ENCODE data around the gene PKNOX2.

The PKNOX2 gene

DNA sequence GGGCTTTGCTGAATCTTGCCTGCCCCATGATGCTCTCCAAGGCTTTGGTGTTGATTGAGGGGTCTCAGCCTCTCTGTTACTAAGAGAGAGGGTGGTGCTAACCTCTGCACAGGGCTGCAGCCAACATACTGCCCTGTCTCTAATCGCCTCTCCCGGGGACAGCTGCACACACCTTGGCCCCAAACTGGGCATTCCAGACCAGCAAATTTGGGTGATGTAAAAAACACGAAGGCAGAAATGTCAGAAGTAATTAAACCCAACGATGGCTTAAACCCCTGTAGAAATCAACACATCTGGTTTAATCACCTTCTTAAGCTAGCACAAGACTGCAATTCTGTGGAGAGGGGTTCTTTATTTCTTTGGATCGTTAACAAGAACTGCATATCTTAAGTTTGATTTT, 215.0 kb downstream of the PKNOX2 start:
- H3K27me3 ChIP-seq (ENCODE audit: insufficient read depth, low read depth) = no peaks in the 10 kb centered on the region
- no peaks in the 10 kb centered on the region for H3K4me1 ChIP-seq (ENCODE audit: low read depth, poor library complexity, severe bottlenecking)
- no peak overlapping the region for H2AFZ ChIP-seq (ENCODE audit: low read depth)
- H3K79me2 ChIP-seq (ENCODE audit: insufficient read depth, low read depth) = no peaks in the 10 kb centered on the region
- H3K4me2 ChIP-seq = no peak overlapping the region
- H4K20me1 ChIP-seq (ENCODE audit: insufficient read depth) = no peaks in the 10 kb centered on the region
- H3K4me3 ChIP-seq (IDR thresholded peaks at IDR 0.05; ENCODE audit: insufficient read depth, low read depth, low read length) = no peak overlapping the region
- TF ChIP-seq, protein P1, sequence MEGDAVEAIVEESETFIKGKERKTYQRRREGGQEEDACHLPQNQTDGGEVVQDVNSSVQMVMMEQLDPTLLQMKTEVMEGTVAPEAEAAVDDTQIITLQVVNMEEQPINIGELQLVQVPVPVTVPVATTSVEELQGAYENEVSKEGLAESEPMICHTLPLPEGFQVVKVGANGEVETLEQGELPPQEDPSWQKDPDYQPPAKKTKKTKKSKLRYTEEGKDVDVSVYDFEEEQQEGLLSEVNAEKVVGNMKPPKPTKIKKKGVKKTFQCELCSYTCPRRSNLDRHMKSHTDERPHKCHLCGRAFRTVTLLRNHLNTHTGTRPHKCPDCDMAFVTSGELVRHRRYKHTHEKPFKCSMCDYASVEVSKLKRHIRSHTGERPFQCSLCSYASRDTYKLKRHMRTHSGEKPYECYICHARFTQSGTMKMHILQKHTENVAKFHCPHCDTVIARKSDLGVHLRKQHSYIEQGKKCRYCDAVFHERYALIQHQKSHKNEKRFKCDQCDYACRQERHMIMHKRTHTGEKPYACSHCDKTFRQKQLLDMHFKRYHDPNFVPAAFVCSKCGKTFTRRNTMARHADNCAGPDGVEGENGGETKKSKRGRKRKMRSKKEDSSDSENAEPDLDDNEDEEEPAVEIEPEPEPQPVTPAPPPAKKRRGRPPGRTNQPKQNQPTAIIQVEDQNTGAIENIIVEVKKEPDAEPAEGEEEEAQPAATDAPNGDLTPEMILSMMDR (conservative IDR thresholded peaks at IDR 0.05; ENCODE audit: low read depth, low read length) = no peak
- H3K36me3 ChIP-seq (ENCODE audit: insufficient read depth) = no peaks in the 10 kb centered on the region
- H3K9ac ChIP-seq = no peak overlapping the region
- H3K27ac ChIP-seq = no peak overlapping the region

DNA sequence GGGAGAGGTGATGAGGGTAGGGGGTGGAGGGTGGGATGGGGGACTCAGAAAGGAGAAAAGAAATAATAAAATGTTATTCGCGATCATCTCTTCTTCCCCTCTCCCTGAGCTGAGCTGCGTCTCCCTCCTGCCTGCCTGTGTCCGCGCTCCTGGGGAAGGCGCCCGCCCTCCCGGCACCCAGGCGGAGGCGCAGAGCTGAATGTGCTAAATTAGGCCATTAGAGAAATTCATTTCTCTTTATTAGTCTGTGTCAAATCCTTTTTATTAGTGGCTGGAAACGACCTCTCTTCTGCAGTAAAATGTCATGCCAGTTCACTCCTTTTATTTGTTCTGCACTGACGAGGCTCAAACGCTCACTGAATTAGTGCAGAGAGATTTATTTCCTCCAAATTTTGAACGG, 215.4 kb downstream of the PKNOX2 start:
- Histone ChIP-seq H3K9ac (no peak overlapping the region), H3K4me2 (no peak overlapping the region), H3K27ac (no peak overlapping the region), H3K79me2 (ENCODE audit: insufficient read depth, low read depth) (no peaks in the 10 kb centered on the region), H3K27me3 (ENCODE audit: insufficient read depth, low read depth) (no peaks in the 10 kb centered on the region), H3K4me1 (ENCODE audit: low read depth, poor library complexity, severe bottlenecking) (no peaks in the 10 kb centered on the region), H3K4me3 (IDR thresholded peaks at IDR 0.05; ENCODE audit: insufficient read depth, low read depth, low read length) (no peak overlapping the region), H3K36me3 (ENCODE audit: insufficient read depth) (no peaks in the 10 kb centered on the region), H2AFZ (ENCODE audit: low read depth) (no peak overlapping the region), H4K20me1 (ENCODE audit: insufficient read depth) (no peaks in the 10 kb centered on the region)
- TF ChIP-seq, protein P1 (conservative IDR thresholded peaks at IDR 0.05; ENCODE audit: low read depth, low read length) = no peak

DNA sequence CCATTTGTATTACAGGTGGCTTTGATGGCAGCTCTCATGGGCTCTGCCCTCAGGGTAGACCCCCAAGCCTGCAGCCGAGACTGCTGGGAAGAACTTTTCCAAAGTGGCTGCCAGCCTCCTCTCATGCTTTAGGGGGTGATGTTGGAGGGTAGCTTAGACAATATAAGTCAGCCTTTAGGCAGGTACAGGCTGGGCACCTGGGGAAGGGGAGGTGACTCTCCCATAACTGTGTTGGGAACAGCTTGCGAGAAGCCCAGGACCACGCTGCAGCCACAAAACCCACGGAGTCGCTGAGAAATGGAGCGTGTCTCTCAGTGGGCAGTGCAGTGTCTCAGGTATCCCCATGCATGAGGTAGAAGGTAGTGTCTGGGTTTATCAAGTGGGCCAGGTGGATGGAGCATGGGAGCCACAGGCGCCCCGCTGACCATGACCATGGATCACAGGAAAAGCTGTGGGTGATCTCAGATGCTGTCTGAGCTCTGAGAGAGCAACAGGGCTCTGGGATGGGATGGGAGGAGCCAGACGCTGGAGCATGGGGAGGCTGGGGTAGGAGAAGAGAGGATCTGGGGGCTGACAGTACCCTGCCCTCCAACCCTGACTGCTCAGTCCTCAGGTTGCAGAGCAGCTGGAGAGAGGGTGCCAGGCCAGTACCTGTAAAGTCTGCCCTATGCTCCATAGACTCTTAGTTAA, 216.3 kb downstream of the PKNOX2 start:
- Histone ChIP-seq H3K9ac (no peak overlapping the region), H2AFZ (ENCODE audit: low read depth) (no peak overlapping the region), H3K4me3 (IDR thresholded peaks at IDR 0.05; ENCODE audit: insufficient read depth, low read depth, low read length) (no peak overlapping the region), H3K4me2 (no peak overlapping the region), H3K36me3 (ENCODE audit: insufficient read depth) (no peaks in the 10 kb centered on the region), H3K79me2 (ENCODE audit: insufficient read depth, low read depth) (no peaks in the 10 kb centered on the region), H4K20me1 (ENCODE audit: insufficient read depth) (no peaks in the 10 kb centered on the region), H3K4me1 (ENCODE audit: low read depth, poor library complexity, severe bottlenecking) (no peaks in the 10 kb centered on the region), H3K27me3 (ENCODE audit: insufficient read depth, low read depth) (no peaks in the 10 kb centered on the region), H3K27ac (no peak overlapping the region)
- TF ChIP-seq, protein P1 (conservative IDR thresholded peaks at IDR 0.05; ENCODE audit: low read depth, low read length) = no peak

DNA sequence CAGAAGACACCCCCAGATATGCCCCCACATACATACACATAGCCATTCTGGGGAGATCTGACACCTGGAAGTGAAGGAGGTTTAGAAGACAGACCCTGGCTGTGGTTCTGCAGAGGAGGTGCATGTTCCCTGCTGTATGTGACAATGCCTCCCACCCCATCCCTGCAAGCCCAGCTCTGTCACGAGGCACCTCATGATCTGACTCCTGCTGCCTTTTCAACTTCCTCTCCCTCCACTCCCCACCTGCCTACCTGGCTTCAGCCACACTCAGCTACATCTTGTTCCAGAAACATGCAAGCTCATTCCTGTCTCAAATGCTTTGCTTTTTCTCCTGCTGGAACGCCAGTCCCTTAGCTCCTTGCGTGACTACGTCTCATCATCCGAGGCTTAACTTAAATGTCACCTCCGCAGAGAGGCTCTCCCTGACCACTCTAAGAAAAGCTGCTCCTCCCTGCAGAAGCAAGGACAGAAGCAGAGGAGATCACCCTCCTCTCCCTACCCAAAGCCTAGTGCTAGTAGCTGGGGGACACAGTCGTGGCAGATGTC, 217.0 kb downstream of the PKNOX2 start:
- no peaks in the 10 kb centered on the region for H3K27me3 ChIP-seq (ENCODE audit: insufficient read depth, low read depth)
- no peak overlapping the region for H3K4me3 ChIP-seq (IDR thresholded peaks at IDR 0.05; ENCODE audit: insufficient read depth, low read depth, low read length)
- TF ChIP-seq, protein P1 (conservative IDR thresholded peaks at IDR 0.05; ENCODE audit: low read depth, low read length) = no peak
- no peak overlapping the region for H2AFZ ChIP-seq (ENCODE audit: low read depth)
- H3K36me3 ChIP-seq (ENCODE audit: insufficient read depth) = no peaks in the 10 kb centered on the region
- no peaks in the 10 kb centered on the region for H4K20me1 ChIP-seq (ENCODE audit: insufficient read depth)
- no peaks in the 10 kb centered on the region for H3K4me1 ChIP-seq (ENCODE audit: low read depth, poor library complexity, severe bottlenecking)
- no peak overlapping the region for H3K9ac ChIP-seq
- no peak overlapping the region for H3K27ac ChIP-seq
- H3K79me2 ChIP-seq (ENCODE audit: insufficient read depth, low read depth) = no peaks in the 10 kb centered on the region
- H3K4me2 ChIP-seq = no peak overlapping the region
